MM.1S (cell line): ENCODE measurements around the gene SETBP1.

Experiments used
- DNase-seq: peaks from one replicate; pipeline ENCODE4 v3.0.0-alpha.2; 2015
- H2AFZ ChIP-seq: fragments of 300-600 bp; sonication (generic); 2 replicates; pipeline ENCODE4 v1.6.0; 2016; ENCODE audit warnings: antibody characterized with exemption, low read length
- H3F3A ChIP-seq: fragments of 300-600 bp; sonication (generic); 2 replicates; pipeline ENCODE4 v1.6.1; 2016; ENCODE audit warnings: mild to moderate bottlenecking, antibody characterized with exemption, low read length, moderate library complexity, mixed read lengths; ENCODE audit not compliant: insufficient read depth
- H3K27ac ChIP-seq: fragments of 300-600 bp; sonication (generic); 2 replicates; pipeline ENCODE4 v1.5.1; 2016; ENCODE audit warnings: mild to moderate bottlenecking, low read length
- H3K27me3 ChIP-seq: fragments of 300-600 bp; sonication (generic); replicated peaks from 2 replicates; pipeline ENCODE4 v1.6.0; 2016; ENCODE audit warnings: low read length; ENCODE audit not compliant: insufficient read depth
- H3K36me3 ChIP-seq: fragments of 300-600 bp; sonication (generic); replicated peaks from 2 replicates; pipeline ENCODE4 v1.6.1; 2016; ENCODE audit warnings: mild to moderate bottlenecking, low read length, mixed read lengths; ENCODE audit not compliant: insufficient read depth
- H3K4me1 ChIP-seq: fragments of 300-600 bp; sonication (generic); 2 replicates; pipeline ENCODE4 v1.6.1; 2016; ENCODE audit warnings: low read length, mixed read lengths
- H3K4me2 ChIP-seq: fragments of 300-600 bp; sonication (generic); 2 replicates; pipeline ENCODE4 v1.6.0; 2016; ENCODE audit warnings: low read depth, low read length
- H3K4me3 ChIP-seq: fragments of 300-600 bp; sonication (generic); 2 replicates; pipeline ENCODE4 v1.5.1; 2016; ENCODE audit warnings: low read length, mixed read lengths
- H3K79me2 ChIP-seq: fragments of 300-600 bp; sonication (generic); 2 replicates; pipeline ENCODE4 v1.6.1; 2016; ENCODE audit warnings: mixed run types, low read length, mixed read lengths
- H3K9ac ChIP-seq: fragments of 300-600 bp; sonication (generic); 2 replicates; pipeline ENCODE4 v1.6.1; 2016; ENCODE audit warnings: low read length, mixed read lengths
- H3K9me2 ChIP-seq: fragments of 300-600 bp; sonication (generic); replicated peaks from 2 replicates; pipeline ENCODE4 v1.6.1; 2016; ENCODE audit warnings: mild to moderate bottlenecking, low read length, mixed read lengths; ENCODE audit not compliant: insufficient read depth
- H3K9me3 ChIP-seq: fragments of 300-600 bp; sonication (generic); replicated peaks from 2 replicates; pipeline ENCODE4 v1.6.1; 2016; ENCODE audit warnings: mild to moderate bottlenecking, low read length, mixed read lengths; ENCODE audit not compliant: insufficient read depth
- H4K20me1 ChIP-seq: fragments of 300-600 bp; sonication (generic); 2 replicates; pipeline ENCODE4 v1.6.1; 2016; ENCODE audit warnings: mild to moderate bottlenecking, low read length, moderate library complexity, mixed read lengths; ENCODE audit not compliant: insufficient read depth
- EZH2 ChIP-seq: fragments of 300-600 bp; sonication (generic); optimal IDR thresholded peaks from 2 replicates; pipeline ENCODE3; 2017; ENCODE audit warnings: low read depth, mild to moderate bottlenecking, antibody characterized with exemption, low read length, mixed read lengths
- EZH2phosphoT487 ChIP-seq: fragments of 300-600 bp; sonication (generic); IDR thresholded peaks from 2 replicates; pipeline ENCODE4 v1.6.1; 2018; ENCODE audit warnings: antibody characterized with exemption, low read length
- TF ChIP-seq, protein P1 (sequence below): fragments of 300-600 bp; sonication (generic); IDR thresholded peaks from 2 replicates; pipeline ENCODE4 v1.5.1; 2016; ENCODE audit warnings: antibody characterized with exemption, low read length, mixed read lengths

The SETBP1 gene

DNA sequence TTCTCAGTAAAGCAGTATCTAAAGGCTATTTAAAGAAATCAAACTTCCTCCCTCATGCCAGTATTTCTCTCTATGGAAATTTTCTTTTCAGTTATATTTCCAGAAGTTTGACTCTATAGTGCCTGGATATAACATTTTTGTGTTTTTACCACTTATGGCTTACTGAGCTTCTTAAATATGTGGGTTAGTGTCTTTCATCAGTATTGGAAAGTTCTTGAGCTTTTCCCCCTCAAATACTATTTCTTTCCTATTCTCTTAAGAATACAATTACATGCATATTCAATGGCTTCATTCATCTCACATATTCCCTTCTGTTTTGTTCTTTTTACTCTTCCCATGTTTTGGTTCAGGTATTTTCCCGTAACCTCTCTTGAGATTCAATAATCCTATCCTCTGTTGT lies 432.0 kb downstream of the SETBP1 start:
- Histone ChIP-seq H3K4me3 (no peak overlapping the region), H4K20me1 (no peaks in the 10 kb centered on the region), H2AFZ (no peak overlapping the region), H3K9ac (no peak overlapping the region), H3K27ac (no peak overlapping the region), H3K27me3 (no peaks in the 10 kb centered on the region), H3K4me1 (peaks cover 4% of the 10 kb centered on the region), H3F3A (no peaks in the 10 kb centered on the region), H3K9me2 (no peaks in the 10 kb centered on the region), H3K4me2 (no peak overlapping the region), H3K36me3 (no peaks in the 10 kb centered on the region), H3K79me2 (no peaks in the 10 kb centered on the region), H3K9me3 (no peaks in the 10 kb centered on the region)
- TF ChIP-seq, protein P1, sequence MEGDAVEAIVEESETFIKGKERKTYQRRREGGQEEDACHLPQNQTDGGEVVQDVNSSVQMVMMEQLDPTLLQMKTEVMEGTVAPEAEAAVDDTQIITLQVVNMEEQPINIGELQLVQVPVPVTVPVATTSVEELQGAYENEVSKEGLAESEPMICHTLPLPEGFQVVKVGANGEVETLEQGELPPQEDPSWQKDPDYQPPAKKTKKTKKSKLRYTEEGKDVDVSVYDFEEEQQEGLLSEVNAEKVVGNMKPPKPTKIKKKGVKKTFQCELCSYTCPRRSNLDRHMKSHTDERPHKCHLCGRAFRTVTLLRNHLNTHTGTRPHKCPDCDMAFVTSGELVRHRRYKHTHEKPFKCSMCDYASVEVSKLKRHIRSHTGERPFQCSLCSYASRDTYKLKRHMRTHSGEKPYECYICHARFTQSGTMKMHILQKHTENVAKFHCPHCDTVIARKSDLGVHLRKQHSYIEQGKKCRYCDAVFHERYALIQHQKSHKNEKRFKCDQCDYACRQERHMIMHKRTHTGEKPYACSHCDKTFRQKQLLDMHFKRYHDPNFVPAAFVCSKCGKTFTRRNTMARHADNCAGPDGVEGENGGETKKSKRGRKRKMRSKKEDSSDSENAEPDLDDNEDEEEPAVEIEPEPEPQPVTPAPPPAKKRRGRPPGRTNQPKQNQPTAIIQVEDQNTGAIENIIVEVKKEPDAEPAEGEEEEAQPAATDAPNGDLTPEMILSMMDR: no peak
- no peak for TF ChIP-seq EZH2
- no peak for DNase-seq

DNA sequence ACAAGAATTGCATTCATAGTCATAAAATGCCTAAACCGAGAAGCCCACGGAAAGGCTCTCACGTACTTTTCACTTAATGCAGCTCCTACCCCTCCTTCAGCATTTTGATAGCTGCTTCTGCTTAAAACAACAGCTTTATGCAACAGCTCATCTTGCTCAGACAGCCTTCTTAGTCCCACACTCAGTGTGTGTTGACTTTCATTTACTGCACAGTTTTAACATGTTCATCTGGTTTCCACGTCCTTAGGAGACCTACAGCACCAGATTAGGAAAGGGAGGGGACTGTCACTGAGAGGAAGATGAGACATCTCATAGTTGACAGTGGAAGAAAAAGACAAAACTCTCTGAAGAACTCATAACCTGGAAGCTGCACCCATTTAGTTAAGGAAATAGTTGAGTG lies 435.4 kb downstream of the SETBP1 start:
- TF ChIP-seq EZH2 (no peak), EZH2phosphoT487 (no peak)
- TF ChIP-seq, protein P1: no peak
- H3K27ac ChIP-seq: no peak overlapping the region
- no peaks in the 10 kb centered on the region for H3K36me3 ChIP-seq
- H3K4me3 ChIP-seq: no peak overlapping the region
- H3K9me2 ChIP-seq: no peaks in the 10 kb centered on the region
- no peaks in the 10 kb centered on the region for H3K79me2 ChIP-seq
- no peak overlapping the region for H2AFZ ChIP-seq
- H3F3A ChIP-seq: no peaks in the 10 kb centered on the region
- no peaks in the 10 kb centered on the region for H3K4me1 ChIP-seq
- H4K20me1 ChIP-seq: no peaks in the 10 kb centered on the region
- H3K9me3 ChIP-seq: no peaks in the 10 kb centered on the region
- H3K9ac ChIP-seq: no peak overlapping the region
- H3K4me2 ChIP-seq: no peak overlapping the region
- no peaks in the 10 kb centered on the region for H3K27me3 ChIP-seq
- DNase-seq: no peak
